Osteocyte (in vitro differentiated cells): ENCODE measurements around the gene FBXW4. TPM values are rescaled to one million over a fixed set of nuclear protein-coding genes. Genes with fewer than 3 reads are reported as not detected.

Source experiments
- DNase-seq: peaks from one replicate; pipeline ENCODE4 v3.0.0; 2021; ENCODE audit warnings: mixed read lengths; ENCODE audit not compliant: unreplicated experiment; ENCODE audit errors: extremely low spot score
- H3K27ac Mint-ChIP-seq: one replicate; pipeline ENCODE4 v1.8.0; 2021; ENCODE audit warnings: mild to moderate bottlenecking, mixed read lengths; ENCODE audit not compliant: unreplicated experiment
- H3K27me3 Mint-ChIP-seq: one replicate; pipeline ENCODE4 v1.8.0; 2021; ENCODE audit warnings: mixed read lengths; ENCODE audit not compliant: unreplicated experiment
- H3K36me3 Mint-ChIP-seq: one replicate; pipeline ENCODE4 v1.8.0; 2021; ENCODE audit warnings: mixed read lengths; ENCODE audit not compliant: unreplicated experiment
- H3K4me1 Mint-ChIP-seq: one replicate; pipeline ENCODE4 v1.8.0; 2021; ENCODE audit warnings: mixed read lengths; ENCODE audit not compliant: unreplicated experiment
- H3K4me3 Mint-ChIP-seq: one replicate; pipeline ENCODE4 v1.8.0; 2021; ENCODE audit warnings: mild to moderate bottlenecking, moderate library complexity, mixed read lengths; ENCODE audit not compliant: unreplicated experiment
- H3K9me3 Mint-ChIP-seq: one replicate; pipeline ENCODE4 v1.8.0; 2021; ENCODE audit warnings: mixed read lengths; ENCODE audit not compliant: unreplicated experiment
- total RNA-seq: library from RNA; stranded (reverse); gene quantifications from 2 replicates; pipeline ENCODE4 v1.2.1, GENCODE V29; 2021
- TF ChIP-seq, protein P1 (sequence below): fragments of 200-600 bp; sonication (generic); IDR thresholded peaks from 2 replicates; pipeline ENCODE4 v1.5.0; 2021; ENCODE audit warnings: antibody characterized with exemption, mild to moderate bottlenecking, moderate library complexity

FBXW4 gene
- total RNA-seq, 1 donor from 2014 or later: 44.6 TPM

DNA sequence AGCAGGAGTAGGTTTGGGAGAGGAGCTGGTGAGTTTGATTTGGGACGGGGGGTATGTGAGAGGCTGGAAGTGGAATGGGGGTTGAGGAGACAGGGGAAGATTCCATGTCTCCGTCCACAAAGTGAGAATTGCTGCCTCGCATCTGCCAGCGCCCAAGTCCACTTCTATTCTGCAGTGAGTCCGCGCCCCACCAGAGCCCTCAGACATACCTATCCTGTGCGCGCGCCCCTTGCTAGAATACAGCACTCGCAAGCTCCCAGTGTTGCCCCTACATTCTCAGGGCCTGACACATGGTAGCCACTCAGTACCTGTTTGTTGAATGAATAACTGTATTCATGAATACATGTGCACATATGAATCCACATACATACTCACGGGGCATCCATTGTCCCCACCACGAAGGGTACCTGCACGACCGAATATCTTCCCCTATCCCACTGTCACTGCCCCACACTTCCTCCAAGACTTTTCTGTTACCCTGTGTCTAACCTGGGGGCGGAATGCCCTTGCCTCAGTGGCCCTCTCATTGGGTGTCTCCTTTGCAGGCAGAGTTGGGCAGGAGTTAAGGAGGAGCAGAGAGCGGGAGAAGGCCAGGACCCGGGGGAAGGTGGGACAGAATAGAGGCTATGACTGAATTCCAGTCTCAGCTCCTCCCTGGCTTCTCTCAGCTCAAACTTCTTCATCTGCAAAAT is 126.8 kb downstream of the FBXW4 start:
- H3K27me3 Mint-ChIP-seq: peaks cover 34% of the 10 kb centered on the region
- TF ChIP-seq, protein P1, sequence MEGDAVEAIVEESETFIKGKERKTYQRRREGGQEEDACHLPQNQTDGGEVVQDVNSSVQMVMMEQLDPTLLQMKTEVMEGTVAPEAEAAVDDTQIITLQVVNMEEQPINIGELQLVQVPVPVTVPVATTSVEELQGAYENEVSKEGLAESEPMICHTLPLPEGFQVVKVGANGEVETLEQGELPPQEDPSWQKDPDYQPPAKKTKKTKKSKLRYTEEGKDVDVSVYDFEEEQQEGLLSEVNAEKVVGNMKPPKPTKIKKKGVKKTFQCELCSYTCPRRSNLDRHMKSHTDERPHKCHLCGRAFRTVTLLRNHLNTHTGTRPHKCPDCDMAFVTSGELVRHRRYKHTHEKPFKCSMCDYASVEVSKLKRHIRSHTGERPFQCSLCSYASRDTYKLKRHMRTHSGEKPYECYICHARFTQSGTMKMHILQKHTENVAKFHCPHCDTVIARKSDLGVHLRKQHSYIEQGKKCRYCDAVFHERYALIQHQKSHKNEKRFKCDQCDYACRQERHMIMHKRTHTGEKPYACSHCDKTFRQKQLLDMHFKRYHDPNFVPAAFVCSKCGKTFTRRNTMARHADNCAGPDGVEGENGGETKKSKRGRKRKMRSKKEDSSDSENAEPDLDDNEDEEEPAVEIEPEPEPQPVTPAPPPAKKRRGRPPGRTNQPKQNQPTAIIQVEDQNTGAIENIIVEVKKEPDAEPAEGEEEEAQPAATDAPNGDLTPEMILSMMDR: no peak
- DNase-seq: no peak
- H3K36me3 Mint-ChIP-seq: no peaks in the 10 kb centered on the region
- no peak overlapping the region for H3K4me3 Mint-ChIP-seq
- peaks cover 15% of the 10 kb centered on the region for H3K4me1 Mint-ChIP-seq
- H3K9me3 Mint-ChIP-seq: no peaks in the 10 kb centered on the region
- no peak overlapping the region for H3K27ac Mint-ChIP-seq

DNA sequence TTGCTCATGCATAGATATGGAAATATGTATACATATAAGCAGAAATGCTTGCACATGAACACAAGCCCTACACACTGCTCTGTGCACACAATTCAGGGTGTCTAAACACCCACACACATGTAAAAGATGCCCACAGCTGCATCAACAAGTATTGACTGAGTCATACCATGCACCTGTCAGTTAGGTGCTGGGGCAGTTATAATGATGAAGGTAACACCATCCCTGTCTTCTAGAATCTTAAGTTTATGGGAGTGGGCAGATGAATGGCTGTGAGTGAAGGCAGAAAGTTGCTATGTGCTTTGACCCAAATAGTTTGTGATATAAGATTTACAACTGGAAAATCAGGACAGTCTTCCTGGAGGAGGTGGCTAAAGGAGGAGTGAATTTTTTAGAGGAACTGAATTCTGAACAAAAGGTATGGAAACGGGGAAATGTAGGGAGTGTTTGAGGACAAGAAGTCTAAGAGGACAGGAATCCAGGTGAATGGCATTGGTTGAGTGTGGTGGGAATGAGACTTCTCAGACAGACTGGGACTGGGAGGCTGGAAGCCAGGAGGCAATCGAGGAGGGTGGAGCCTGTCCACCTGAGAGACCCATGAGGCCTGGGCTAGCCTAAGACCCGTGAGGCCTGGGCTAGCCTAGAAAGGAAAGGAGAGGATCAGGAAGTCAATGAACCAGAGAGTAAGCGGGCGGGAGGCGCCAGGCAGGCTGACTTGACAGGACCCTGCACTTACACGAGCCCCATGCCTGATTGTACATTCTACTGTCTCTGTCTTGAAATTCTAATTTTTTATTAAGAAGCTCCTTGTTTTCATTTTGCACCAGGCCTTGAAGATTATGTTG is 127.6 kb downstream of the FBXW4 start:
- Mint-ChIP-seq H3K4me3 (no peak overlapping the region), H3K36me3 (no peaks in the 10 kb centered on the region), H3K27ac (no peak overlapping the region), H3K4me1 (peaks cover 15% of the 10 kb centered on the region), H3K27me3 (peaks cover 34% of the 10 kb centered on the region), H3K9me3 (no peaks in the 10 kb centered on the region)
- TF ChIP-seq, protein P1: no peak
- DNase-seq: no peak

DNA sequence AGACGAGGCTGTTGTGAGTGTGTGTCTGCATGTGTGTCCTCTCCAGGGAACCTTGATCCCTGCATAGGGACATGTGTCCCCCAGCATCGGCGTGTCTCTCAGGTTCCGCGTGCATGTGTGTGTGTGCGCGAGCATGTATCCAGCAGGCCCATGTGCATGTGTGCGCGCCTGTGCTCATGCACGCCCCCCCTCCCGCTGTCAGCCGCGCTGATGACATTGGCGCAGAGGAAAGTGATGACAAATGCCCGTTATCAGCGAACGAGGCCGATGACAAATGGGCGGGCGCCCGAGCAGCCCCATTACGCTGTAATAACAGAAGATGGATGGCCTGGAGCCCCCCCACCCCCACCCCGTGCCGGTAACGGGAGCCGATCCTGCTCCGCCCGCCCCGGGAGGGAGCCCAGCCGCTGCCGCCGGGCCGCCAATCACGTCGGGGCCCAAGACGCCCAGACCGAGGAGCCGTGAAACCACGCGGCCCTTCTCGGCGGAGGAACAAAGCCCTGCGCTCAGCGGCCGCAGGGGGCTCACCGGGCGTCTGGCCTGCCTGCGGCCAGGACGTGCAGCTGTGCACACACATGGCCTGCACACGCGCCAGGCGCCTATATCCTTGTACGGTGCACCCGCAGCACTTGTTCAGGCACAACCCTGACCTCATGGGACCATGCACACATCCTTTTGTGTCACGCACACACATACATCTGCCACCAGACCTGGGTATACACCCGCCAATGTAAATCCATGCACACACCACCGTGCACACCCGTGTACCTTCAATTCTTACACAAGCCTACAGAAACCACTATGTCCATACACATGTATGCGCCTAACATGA is 128.4 kb downstream of the FBXW4 start:
- Mint-ChIP-seq H3K4me3 (no peak overlapping the region), H3K9me3 (no peaks in the 10 kb centered on the region), H3K4me1 (peaks cover 15% of the 10 kb centered on the region), H3K27me3 (peaks cover 34% of the 10 kb centered on the region), H3K36me3 (no peaks in the 10 kb centered on the region), H3K27ac (no peak overlapping the region)
- no peak for DNase-seq
- TF ChIP-seq, protein P1: no peak

DNA sequence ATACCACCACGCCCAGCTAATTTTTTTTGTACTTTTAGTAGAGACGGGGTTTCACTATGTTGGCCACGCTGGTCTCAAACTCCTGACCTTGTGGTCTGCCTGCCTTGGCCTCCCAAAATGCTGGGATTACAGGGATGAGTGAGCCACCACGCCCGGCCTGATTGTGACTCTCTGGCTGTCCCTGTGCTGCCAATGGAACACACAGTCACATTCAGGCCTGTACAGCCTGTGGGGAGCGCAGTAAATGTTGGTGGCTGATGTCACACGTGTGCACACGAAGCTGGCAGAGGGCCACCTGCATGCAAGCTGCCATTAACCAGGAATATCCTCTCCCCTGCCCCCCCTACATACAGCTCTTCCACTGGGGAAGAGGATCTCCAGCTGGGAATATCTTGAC is 129.0 kb downstream of the FBXW4 start:
- no peaks in the 10 kb centered on the region for H3K9me3 Mint-ChIP-seq
- no peak overlapping the region for H3K4me3 Mint-ChIP-seq
- no peak overlapping the region for H3K27ac Mint-ChIP-seq
- DNase-seq: no peak
- H3K36me3 Mint-ChIP-seq: no peaks in the 10 kb centered on the region
- TF ChIP-seq, protein P1: no peak
- peaks cover 34% of the 10 kb centered on the region for H3K27me3 Mint-ChIP-seq
- peaks cover 13% of the 10 kb centered on the region for H3K4me1 Mint-ChIP-seq
